Measurements from ENCODE around the gene TLR1.

Gene TLR1

DNA sequence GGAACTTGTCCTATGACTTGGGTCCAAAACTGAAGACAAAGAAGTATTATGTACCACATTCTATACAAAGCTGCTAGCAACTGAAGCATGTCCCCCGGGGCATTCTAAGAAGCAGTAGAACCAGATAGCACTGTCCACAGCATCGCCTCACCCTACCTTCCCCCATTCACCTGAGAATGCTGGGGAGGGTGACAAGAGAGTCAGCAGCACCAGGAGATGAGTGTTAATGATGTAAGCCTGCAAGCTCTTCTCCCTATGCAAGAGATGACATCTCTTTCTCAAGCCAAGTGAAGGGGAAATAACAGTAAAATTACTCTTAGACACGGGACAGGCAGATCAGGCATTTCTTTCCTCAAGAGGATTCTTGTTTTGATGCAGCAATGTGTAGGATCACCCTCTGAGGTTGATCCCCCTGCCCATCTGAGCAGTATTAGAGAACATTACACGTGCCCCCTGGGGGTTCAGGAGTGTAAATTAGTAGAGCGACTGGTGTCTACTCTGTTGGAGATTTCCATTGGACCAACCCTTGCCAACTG, 13.9 kb upstream of the TLR1 start:
- TF ChIP-seq CEBPB (IDR thresholded peaks at IDR 0.05): no peak
- no peak for TF ChIP-seq ZBTB7A (IDR thresholded peaks at IDR 0.05; ENCODE audit: low read depth)
- TF ChIP-seq TEAD4 (IDR thresholded peaks at IDR 0.05): peak; percentile 51
- no peak for TF ChIP-seq FOXM1 (IDR thresholded peaks at IDR 0.05; ENCODE audit: borderline replicate concordance, low read depth)
- TF ChIP-seq YY1 (IDR thresholded peaks at IDR 0.05; ENCODE audit: low read depth): no peak
- TF ChIP-seq NFIC (IDR thresholded peaks at IDR 0.05): no peak
- TF ChIP-seq CREB1 (IDR thresholded peaks at IDR 0.05; ENCODE audit: low read depth): no peak
- peak; percentile 31; the same call in 1 of the 2 replicates for TF ChIP-seq EP300 (IDR thresholded peaks at IDR 0.05; ENCODE audit: borderline replicate concordance)
- no peak for TF ChIP-seq RAD21 (IDR thresholded peaks at IDR 0.05; ENCODE audit: low read depth)
- TF ChIP-seq TCF12 (IDR thresholded peaks at IDR 0.05; ENCODE audit: low read depth): 0 out of 2 replicates have a peak, but pooled peaks have one; percentile 19
- TF ChIP-seq, protein P1, sequence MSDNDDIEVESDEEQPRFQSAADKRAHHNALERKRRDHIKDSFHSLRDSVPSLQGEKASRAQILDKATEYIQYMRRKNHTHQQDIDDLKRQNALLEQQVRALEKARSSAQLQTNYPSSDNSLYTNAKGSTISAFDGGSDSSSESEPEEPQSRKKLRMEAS (IDR thresholded peaks at IDR 0.05): no peak
- TF ChIP-seq REST (IDR thresholded peaks at IDR 0.05; ENCODE audit: low read depth): no peak
- TF ChIP-seq USF1 (IDR thresholded peaks at IDR 0.05): no peak

DNA sequence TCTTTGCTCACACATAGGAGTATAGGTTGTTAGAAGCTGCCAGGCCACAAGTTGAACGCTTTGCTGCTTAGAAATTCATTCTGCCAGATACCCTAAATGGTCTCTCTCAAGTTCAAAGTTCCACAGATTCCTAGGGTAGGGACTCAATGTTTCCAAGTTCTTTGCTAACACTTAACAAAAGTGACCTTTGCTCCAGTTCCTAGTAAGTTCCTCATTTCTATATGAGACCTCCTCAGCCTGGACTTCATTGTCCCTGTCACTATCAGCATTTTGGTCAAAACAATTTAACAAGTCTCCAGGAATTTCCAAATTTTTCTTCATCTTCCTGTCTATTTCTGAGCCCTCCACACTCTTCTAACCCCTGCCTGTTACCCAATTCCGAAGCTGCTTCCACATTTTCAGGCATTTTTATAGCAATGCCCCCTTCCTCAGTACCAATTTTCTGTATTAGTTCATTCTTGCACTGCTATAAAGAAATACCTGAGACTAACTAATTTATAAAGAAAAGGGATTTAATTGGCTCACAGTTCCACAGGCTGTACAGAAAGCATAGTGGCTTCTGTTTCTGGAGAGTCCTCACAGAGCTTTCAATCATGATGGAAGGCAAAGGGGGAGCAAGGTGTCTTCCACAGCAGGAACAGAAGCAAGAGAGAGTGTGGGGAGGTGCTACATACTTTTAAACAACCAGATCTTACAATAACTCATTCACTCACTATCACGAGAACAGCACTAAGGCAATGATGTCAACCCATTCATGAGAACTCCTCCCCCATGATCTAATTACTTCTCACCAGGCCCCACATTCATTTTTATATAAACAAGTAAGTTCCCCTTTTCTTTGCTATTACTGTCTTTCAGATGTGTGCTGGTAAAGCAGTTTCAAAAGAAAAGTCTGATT, 11.5 kb upstream of the TLR1 start:
- TF ChIP-seq TAF1 (IDR thresholded peaks at IDR 0.05; ENCODE audit: low read depth): no peak
- TF ChIP-seq EGR1 (IDR thresholded peaks at IDR 0.05): no peak
- TF ChIP-seq, protein P1 (IDR thresholded peaks at IDR 0.05): no peak

GRCh38 chr4:38814386-38814785, 9.8 kb upstream of the TLR1 start:
- no peak for TF ChIP-seq RAD21 (IDR thresholded peaks at IDR 0.05; ENCODE audit: low read depth)
- no peak for TF ChIP-seq USF1 (IDR thresholded peaks at IDR 0.05)

GRCh38 chr4:38811297-38811696, 6.7 kb upstream of the TLR1 start:
- TF ChIP-seq USF1 (IDR thresholded peaks at IDR 0.05) (no peak), TAF1 (IDR thresholded peaks at IDR 0.05; ENCODE audit: low read depth) (no peak), CEBPB (IDR thresholded peaks at IDR 0.05) (no peak), CREB1 (IDR thresholded peaks at IDR 0.05; ENCODE audit: low read depth) (no peak), EGR1 (IDR thresholded peaks at IDR 0.05) (no peak), RAD21 (IDR thresholded peaks at IDR 0.05; ENCODE audit: low read depth) (no peak), EP300 (IDR thresholded peaks at IDR 0.05; ENCODE audit: borderline replicate concordance) (no peak), REST (IDR thresholded peaks at IDR 0.05; ENCODE audit: low read depth) (no peak), YY1 (IDR thresholded peaks at IDR 0.05; ENCODE audit: low read depth) (no peak), ZBTB7A (IDR thresholded peaks at IDR 0.05; ENCODE audit: low read depth) (no peak), NFIC (IDR thresholded peaks at IDR 0.05) (no peak), TCF12 (IDR thresholded peaks at IDR 0.05; ENCODE audit: low read depth) (no peak)
- TF ChIP-seq, protein P1 (IDR thresholded peaks at IDR 0.05): no peak

DNA sequence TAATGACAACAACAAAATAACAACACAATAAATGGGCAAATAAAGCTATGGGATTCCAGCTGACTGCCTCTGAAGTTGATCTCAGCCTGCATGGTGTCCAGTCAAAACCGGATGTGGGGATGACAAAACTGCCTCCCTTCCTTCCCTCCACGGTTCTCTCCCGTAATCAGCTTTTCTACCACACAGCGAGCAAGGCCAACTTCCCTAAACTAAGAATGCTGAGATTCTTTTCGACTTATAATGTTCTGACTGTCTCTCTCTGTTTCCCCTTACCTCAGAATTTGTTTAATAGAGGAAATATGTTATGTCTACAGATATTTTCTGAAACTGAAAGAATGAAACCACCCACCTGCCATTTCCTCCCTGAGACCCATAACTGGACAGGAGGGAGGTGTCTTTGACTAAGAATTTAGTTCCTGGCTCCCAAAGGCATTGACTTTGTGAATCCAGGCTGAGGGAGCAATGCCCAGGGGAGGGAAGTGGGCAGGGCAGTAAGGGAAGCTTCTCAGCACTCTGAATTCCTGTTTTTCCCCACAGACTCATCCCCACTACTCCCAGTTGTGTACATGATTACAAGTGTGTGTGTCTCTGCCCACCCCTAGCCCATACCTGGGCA, 1.0 kb upstream of the TLR1 start:
- TF ChIP-seq TEAD4 (IDR thresholded peaks at IDR 0.05) (no peak), ZBTB7A (IDR thresholded peaks at IDR 0.05; ENCODE audit: low read depth) (no peak), TCF12 (IDR thresholded peaks at IDR 0.05; ENCODE audit: low read depth) (no peak), USF1 (IDR thresholded peaks at IDR 0.05) (no peak), EGR1 (IDR thresholded peaks at IDR 0.05) (no peak), EP300 (IDR thresholded peaks at IDR 0.05; ENCODE audit: borderline replicate concordance) (no peak), CEBPB (IDR thresholded peaks at IDR 0.05) (no peak), RAD21 (IDR thresholded peaks at IDR 0.05; ENCODE audit: low read depth) (no peak), REST (IDR thresholded peaks at IDR 0.05; ENCODE audit: low read depth) (no peak), CREB1 (IDR thresholded peaks at IDR 0.05; ENCODE audit: low read depth) (no peak)
- TF ChIP-seq, protein P1 (IDR thresholded peaks at IDR 0.05): no peak
